ENCODE data around the gene ITGA6.

ITGA6 gene

DNA sequence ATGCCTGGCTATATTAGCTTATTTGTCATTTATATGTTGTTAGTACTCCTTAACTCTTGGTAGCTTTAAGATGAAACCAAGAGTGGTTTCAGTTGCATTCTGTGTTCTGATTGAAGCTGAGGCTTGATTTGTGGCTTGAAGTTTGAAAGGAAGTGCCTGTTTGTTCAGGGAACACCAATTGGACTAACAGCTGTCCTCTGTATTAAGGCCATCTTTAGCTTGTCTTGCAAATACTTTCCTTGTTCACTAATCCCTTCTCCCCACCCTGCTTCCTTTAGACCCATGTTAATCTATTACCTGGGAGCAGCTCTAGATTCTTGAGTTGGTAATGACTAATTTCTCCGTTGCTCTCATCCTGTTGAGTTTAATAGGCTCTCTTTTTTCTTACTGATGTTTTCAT, 13.4 kb downstream of the ITGA6 start:
- Histone ChIP-seq H3K79me2 (ENCODE audit: control insufficient read depth, low read length) (no peaks in the 10 kb centered on the region), H3K27me3 (ENCODE audit: control insufficient read depth, low read length) (peaks cover 4% of the 10 kb centered on the region; the same call in 1 of the 2 replicates), H3K4me2 (ENCODE audit: low read length) (no peak overlapping the region), H3K9me2 (replicated peaks; ENCODE audit: control insufficient read depth, low read length) (no peaks in the 10 kb centered on the region), H3K4me1 (ENCODE audit: control insufficient read depth, low read length) (peaks cover 8% of the 10 kb centered on the region; the same call in 1 of the 2 replicates), H3K27ac (ENCODE audit: low read depth, low read length) (no peak overlapping the region), H3K36me3 (ENCODE audit: control insufficient read depth, low read length) (no peaks in the 10 kb centered on the region), H3F3A (ENCODE audit: control insufficient read depth, insufficient read depth) (no peaks in the 10 kb centered on the region), H3K4me3 (ENCODE audit: low read length) (no peak overlapping the region), H4K20me1 (ENCODE audit: control insufficient read depth, insufficient read depth, low read depth, low read length) (no peaks in the 10 kb centered on the region), H3K9me3 (ENCODE audit: control insufficient read depth, insufficient read depth, low read length) (no peaks in the 10 kb centered on the region)
- TF ChIP-seq EZH2phosphoT487 (IDR thresholded peaks at IDR 0.05; ENCODE audit: borderline replicate concordance, low read length), result no peak
- TF ChIP-seq, protein P1, sequence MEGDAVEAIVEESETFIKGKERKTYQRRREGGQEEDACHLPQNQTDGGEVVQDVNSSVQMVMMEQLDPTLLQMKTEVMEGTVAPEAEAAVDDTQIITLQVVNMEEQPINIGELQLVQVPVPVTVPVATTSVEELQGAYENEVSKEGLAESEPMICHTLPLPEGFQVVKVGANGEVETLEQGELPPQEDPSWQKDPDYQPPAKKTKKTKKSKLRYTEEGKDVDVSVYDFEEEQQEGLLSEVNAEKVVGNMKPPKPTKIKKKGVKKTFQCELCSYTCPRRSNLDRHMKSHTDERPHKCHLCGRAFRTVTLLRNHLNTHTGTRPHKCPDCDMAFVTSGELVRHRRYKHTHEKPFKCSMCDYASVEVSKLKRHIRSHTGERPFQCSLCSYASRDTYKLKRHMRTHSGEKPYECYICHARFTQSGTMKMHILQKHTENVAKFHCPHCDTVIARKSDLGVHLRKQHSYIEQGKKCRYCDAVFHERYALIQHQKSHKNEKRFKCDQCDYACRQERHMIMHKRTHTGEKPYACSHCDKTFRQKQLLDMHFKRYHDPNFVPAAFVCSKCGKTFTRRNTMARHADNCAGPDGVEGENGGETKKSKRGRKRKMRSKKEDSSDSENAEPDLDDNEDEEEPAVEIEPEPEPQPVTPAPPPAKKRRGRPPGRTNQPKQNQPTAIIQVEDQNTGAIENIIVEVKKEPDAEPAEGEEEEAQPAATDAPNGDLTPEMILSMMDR (IDR thresholded peaks at IDR 0.05; ENCODE audit: low read depth, low read length, poor library complexity, severe bottlenecking), result no peak

DNA sequence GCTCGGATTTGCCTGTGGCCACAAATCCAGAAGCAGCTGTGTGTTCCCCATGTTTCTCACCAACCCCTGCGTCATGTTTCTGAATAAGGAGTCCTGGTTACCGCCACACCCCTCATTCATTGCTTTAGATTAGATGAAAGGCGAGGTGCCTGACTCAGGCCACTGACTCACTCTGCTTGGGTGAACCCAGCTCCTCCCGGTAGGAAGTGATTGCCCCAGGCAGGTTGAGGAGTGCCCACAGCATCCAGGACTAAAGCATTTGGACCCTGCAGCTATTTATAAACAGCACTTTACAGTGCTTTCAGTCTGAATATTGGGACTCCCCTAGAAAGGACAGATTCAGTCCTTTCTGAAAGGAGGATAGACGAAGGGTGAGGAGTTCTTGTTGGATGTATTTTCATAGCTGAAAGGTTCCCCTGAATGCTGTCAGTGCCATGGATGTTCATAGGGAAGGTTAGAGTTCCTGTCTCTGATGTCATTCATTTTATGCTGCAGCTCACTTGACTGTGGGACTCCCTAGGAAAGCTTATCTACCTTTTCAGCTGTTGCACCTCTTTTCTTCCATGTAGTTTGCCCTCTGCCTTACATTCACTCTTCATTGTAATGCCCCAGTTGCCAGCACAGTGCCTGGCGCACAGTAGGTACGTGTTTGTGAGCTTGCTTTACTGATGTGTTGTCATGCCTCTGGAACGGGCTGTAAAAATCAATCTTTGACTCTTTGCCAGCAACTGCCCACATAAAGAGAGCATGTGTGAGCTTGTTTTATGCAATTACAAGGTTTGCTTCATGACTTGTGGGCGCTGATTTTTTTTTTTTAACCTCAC, 14.9 kb downstream of the ITGA6 start:
- Histone ChIP-seq H3K79me2 (ENCODE audit: control insufficient read depth, low read length) (no peaks in the 10 kb centered on the region), H3F3A (ENCODE audit: control insufficient read depth, insufficient read depth) (no peaks in the 10 kb centered on the region), H3K36me3 (ENCODE audit: control insufficient read depth, low read length) (no peaks in the 10 kb centered on the region), H3K27ac (ENCODE audit: low read depth, low read length) (no peak overlapping the region), H3K4me1 (ENCODE audit: control insufficient read depth, low read length) (peaks cover 8% of the 10 kb centered on the region; the same call in 1 of the 2 replicates), H3K9me2 (replicated peaks; ENCODE audit: control insufficient read depth, low read length) (no peaks in the 10 kb centered on the region), H3K27me3 (ENCODE audit: control insufficient read depth, low read length) (peaks cover 4% of the 10 kb centered on the region; the same call in 1 of the 2 replicates), H3K9me3 (ENCODE audit: control insufficient read depth, insufficient read depth, low read length) (no peaks in the 10 kb centered on the region), H3K4me3 (ENCODE audit: low read length) (no peak overlapping the region), H4K20me1 (ENCODE audit: control insufficient read depth, insufficient read depth, low read depth, low read length) (no peaks in the 10 kb centered on the region), H3K4me2 (ENCODE audit: low read length) (no peak overlapping the region)
- TF ChIP-seq EZH2phosphoT487 (IDR thresholded peaks at IDR 0.05; ENCODE audit: borderline replicate concordance, low read length), result no peak
- TF ChIP-seq, protein P1 (IDR thresholded peaks at IDR 0.05; ENCODE audit: low read depth, low read length, poor library complexity, severe bottlenecking), result no peak

DNA sequence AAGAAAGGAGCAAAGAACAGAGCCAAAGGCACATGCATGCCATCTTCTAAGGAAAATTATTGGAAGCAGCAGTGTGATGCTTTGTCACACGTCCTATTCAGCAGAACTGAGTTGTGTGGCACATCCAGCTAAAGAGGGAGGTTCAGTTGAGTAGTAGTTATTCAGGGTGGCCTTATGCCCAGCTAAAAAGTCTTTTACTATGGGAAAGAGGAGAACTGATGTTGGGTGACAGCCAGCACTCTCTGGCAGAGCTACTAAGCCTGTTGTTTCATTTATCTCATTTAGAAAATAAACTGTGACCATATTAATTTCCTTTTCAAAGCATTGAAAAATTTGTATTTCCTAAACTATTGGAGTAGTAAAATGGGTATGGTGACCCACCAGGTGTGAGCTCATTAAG, 18.5 kb downstream of the ITGA6 start:
- Histone ChIP-seq H3K27me3 (ENCODE audit: control insufficient read depth, low read length) (peaks cover 4% of the 10 kb centered on the region; the same call in 1 of the 2 replicates), H3K4me3 (ENCODE audit: low read length) (no peak overlapping the region), H3K9me3 (ENCODE audit: control insufficient read depth, insufficient read depth, low read length) (no peaks in the 10 kb centered on the region), H3K36me3 (ENCODE audit: control insufficient read depth, low read length) (no peaks in the 10 kb centered on the region), H3K27ac (ENCODE audit: low read depth, low read length) (no peak overlapping the region), H3K4me2 (ENCODE audit: low read length) (no peak overlapping the region), H3K9me2 (replicated peaks; ENCODE audit: control insufficient read depth, low read length) (no peaks in the 10 kb centered on the region), H3F3A (ENCODE audit: control insufficient read depth, insufficient read depth) (no peaks in the 10 kb centered on the region), H3K4me1 (ENCODE audit: control insufficient read depth, low read length) (no peaks in the 10 kb centered on the region), H4K20me1 (ENCODE audit: control insufficient read depth, insufficient read depth, low read depth, low read length) (no peaks in the 10 kb centered on the region), H3K79me2 (ENCODE audit: control insufficient read depth, low read length) (no peaks in the 10 kb centered on the region)
- TF ChIP-seq EZH2phosphoT487 (IDR thresholded peaks at IDR 0.05; ENCODE audit: borderline replicate concordance, low read length), result no peak

DNA sequence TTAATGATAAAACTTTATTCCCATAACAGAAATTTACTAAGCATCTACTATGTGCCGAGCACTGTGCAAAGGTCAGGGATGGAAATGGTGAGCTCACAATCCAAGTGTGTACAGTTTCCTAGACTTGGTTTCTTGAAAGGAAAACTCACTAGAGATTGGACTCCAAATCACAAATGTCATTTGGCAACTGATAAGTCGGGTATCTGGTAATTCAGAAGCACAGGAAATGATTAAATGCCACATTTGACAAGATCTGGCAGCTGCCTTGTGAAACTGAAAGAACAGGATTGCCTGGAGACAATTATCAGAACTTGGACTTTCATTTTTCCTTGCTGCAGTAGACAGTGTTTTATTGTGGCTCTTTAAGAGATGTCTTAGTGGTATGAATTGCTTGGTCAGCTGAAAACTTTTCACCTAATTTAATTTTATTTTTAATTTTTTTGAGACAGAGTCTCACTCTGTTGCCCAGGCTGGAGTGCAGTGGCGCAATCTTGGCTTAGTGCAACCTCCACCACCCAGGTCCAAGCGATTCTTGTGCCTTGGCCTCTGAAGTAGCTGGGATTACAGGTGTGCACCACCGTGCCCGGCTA, 19.2 kb downstream of the ITGA6 start:
- Histone ChIP-seq H3K9me2 (replicated peaks; ENCODE audit: control insufficient read depth, low read length) (no peaks in the 10 kb centered on the region), H3K4me2 (ENCODE audit: low read length) (no peak overlapping the region), H3K4me3 (ENCODE audit: low read length) (no peak overlapping the region), H3F3A (ENCODE audit: control insufficient read depth, insufficient read depth) (no peaks in the 10 kb centered on the region), H3K27ac (ENCODE audit: low read depth, low read length) (no peak overlapping the region), H3K4me1 (ENCODE audit: control insufficient read depth, low read length) (no peaks in the 10 kb centered on the region), H3K9me3 (ENCODE audit: control insufficient read depth, insufficient read depth, low read length) (no peaks in the 10 kb centered on the region), H3K27me3 (ENCODE audit: control insufficient read depth, low read length) (peaks cover 4% of the 10 kb centered on the region; the same call in 1 of the 2 replicates), H3K36me3 (ENCODE audit: control insufficient read depth, low read length) (no peaks in the 10 kb centered on the region), H4K20me1 (ENCODE audit: control insufficient read depth, insufficient read depth, low read depth, low read length) (no peaks in the 10 kb centered on the region), H3K79me2 (ENCODE audit: control insufficient read depth, low read length) (no peaks in the 10 kb centered on the region)
- TF ChIP-seq EZH2phosphoT487 (IDR thresholded peaks at IDR 0.05; ENCODE audit: borderline replicate concordance, low read length), result no peak
- TF ChIP-seq, protein P1 (IDR thresholded peaks at IDR 0.05; ENCODE audit: low read depth, low read length, poor library complexity, severe bottlenecking), result no peak

Measured in DOHH2 (cell line).